Ovary (tissue), 3 donors: ENCODE data around the gene ALCAM.

Experiments used
- CTCF ChIP-seq, 3 donors: fragments of 450-650 bp in 2 of 3; fragments of 200-600 bp in 1 of 3; IDR thresholded peaks; one replicate each; pipeline versions ENCODE4 v1.5.1 to v1.8.0; 2016 to 2022; ENCODE audit warnings: antibody characterized with exemption in 3 of 3, mild to moderate bottlenecking in 1 of 3
- EP300 ChIP-seq: sonication (generic); formaldehyde crosslinking; IDR thresholded peaks from one replicate; pipeline ENCODE4 v1.6.1; 2017; ENCODE audit warnings: antibody characterized with exemption
- POLR2A ChIP-seq: fragments of 450-650 bp; IDR thresholded peaks from one replicate; pipeline ENCODE4 v1.6.1; 2017; ENCODE audit warnings: antibody characterized with exemption, mild to moderate bottlenecking, moderate library complexity
- donor health status: DM: no; HTN: no; CAD: no.

- no peak for TF ChIP-seq CTCF (IDR thresholded peaks at IDR 0.05)
- TF ChIP-seq POLR2A = no peak
- no peak for TF ChIP-seq EP300
These were observed 151.5 kb downstream of the ALCAM start for GRCh38 chr3:105518203-105518602.
